Activated naive CD8-positive, alpha-beta T cell treated with anti-CD3 and anti-CD28 coated beads, Interleukin-2, amount 50 U/mL, for 16 hours (primary cell): ENCODE data around the gene VGF.
"Not testable (repeated sequence)": the region's sequence is repeated elsewhere in the genome, so short reads cannot be mapped to it uniquely, and the experiment has no call there.

Experiments used
- DNase-seq: peaks from one replicate; pipeline ENCODE4 v3.0.0-alpha.2; 2020; ENCODE audit warnings: low read depth, low spot score

Gene VGF

DNA sequence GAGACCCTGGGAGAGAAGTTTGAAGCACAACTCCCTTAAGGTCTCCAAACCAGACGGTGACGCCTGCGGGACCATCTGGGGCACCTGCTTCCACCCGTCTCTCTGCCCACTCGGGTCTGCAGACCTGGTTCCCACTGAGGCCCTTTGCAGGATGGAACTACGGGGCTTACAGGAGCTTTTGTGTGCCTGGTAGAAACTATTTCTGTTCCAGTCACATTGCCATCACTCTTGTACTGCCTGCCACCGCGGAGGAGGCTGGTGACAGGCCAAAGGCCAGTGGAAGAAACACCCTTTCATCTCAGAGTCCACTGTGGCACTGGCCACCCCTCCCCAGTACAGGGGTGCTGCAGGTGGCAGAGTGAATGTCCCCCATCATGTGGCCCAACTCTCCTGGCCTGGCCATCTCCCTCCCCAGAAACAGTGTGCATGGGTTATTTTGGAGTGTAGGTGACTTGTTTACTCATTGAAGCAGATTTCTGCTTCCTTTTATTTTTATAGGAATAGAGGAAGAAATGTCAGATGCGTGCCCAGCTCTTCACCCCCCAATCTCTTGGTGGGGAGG is 27.6 kb downstream of the VGF start:
- no peak for DNase-seq

DNA sequence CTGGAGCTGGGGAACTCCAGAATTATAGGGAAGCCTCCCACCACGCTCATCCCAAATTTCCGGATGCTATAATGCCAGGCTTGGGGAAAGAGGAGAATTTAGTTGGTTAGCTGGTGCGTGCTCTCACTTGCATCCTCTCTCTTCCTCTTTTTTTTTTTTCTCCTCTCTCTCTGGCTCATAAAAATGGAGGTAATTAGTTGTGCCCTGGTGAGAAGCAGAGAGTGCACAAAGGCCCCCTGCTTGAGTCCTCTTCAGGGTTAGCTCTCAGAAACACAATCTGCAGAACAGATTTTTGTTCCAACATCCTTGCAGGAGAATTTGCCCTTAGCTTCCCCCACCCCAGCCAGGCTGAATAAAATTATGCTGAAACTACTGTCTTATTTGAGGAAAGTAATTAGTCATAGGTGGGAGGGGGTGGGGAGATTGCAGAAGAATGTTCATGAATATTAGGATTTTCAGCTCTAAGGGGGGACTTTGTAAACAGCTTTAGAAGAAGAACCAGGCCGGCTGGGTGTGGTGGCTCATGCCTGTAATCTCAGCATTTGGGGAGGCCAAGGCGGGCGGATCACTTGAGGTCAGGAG is 30.9 kb downstream of the VGF start:
- DNase-seq: no peak

DNA sequence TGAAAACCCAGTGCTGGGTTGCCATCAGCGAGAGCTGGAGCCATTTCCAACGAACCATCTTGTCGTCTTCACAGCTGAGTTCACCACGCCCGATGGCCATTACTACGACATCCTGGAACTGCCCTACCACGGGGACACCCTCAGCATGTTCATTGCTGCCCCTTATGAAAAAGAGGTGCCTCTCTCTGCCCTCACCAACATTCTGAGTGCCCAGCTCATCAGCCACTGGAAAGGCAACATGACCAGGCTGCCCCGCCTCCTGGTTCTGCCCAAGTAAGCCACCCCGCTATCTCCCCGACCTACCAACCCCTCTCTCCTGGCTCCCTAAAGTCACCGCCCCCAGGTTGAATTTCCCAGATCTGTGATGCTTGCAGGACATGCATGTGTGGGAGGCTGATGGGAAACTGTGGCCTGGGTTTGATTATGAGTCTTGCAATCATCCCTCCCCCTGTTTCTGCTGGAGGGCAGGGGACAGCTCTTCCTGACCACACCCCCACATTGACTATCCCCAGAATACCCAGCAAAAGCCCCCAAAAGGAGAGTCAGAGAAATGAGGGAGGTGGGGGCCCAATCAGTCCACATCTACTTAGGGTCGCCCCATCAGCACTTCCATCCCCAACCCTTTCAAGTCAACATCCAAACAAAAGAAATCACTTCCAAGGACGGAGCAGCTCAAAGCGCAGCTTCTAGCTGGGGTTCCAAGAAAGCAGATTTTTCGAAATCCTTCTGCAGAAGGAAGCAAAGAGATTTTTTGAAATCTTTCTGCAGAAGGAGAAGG is 31.6 kb downstream of the VGF start:
- no peak for DNase-seq

DNA sequence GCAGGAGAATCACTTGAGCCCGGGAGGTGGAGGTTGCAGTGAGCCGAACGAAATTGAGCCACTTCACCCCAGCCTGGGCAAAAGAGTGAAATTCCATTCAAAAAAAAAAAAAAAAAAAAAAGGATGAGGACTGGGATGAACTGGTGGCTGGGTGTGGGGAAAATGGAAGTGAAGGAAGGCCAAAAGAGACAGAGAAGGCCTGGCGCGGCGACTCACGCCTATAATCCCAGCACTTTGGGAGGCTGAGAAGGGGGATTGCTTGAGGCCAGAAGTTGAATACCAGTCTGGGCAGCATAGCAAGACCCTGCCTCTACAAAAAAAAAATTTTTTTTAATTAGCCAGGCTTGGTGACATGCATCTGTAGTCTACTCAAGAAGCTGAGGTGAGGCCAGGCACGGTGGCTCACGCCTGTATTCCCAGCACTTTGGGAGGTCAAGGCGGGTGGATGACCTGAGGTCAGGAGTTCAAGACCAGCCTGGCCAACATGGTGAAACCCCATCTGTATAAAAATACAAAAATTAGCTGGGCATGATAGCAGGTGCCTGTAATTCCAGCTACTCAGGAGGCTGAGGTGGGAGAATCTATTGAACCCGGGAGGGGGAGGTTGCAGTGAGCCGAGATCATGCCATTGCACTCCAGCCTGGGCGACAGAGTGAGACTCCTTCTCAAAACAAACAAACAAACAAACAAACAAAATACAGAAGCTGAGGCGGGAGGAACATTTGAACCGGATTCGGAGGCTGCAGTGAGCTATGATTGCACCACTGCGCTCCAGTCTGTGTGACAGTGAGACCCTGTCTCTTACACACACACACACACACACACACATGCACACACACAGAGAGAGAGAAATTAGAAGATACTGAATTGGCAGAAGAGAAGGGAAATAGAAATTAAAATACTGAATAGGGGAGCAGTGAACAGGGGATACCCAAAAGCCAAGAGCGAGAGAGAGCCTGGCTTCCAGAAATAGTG is 32.5 kb downstream of the VGF start:
- not testable (repeated sequence) for DNase-seq

DNA sequence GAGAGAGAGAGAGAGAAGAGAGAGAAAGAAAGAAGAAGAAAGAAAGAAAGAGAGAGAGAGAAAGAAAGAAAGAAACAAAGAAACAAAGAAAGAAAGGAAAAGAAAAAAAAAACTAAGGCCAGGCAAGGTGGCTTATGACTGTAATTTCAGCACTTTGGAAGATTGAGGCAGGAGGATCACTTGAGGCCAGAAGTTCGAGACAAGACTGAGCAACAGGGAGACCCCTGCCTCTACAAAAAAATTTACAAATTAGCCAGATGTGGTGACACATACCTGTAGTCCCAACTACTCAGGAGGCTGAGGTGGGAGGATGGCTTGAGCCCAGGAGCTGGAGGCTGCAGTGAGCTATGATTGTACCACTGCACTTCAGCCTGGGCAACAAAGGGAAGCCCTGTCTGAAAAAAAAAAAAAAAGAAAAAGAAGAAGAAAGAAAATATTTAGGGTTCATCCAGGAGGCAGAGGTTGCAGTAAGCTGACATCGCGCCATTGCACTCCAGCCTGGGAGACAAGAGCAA is 35.7 kb downstream of the VGF start:
- DNase-seq: no peak

DNA sequence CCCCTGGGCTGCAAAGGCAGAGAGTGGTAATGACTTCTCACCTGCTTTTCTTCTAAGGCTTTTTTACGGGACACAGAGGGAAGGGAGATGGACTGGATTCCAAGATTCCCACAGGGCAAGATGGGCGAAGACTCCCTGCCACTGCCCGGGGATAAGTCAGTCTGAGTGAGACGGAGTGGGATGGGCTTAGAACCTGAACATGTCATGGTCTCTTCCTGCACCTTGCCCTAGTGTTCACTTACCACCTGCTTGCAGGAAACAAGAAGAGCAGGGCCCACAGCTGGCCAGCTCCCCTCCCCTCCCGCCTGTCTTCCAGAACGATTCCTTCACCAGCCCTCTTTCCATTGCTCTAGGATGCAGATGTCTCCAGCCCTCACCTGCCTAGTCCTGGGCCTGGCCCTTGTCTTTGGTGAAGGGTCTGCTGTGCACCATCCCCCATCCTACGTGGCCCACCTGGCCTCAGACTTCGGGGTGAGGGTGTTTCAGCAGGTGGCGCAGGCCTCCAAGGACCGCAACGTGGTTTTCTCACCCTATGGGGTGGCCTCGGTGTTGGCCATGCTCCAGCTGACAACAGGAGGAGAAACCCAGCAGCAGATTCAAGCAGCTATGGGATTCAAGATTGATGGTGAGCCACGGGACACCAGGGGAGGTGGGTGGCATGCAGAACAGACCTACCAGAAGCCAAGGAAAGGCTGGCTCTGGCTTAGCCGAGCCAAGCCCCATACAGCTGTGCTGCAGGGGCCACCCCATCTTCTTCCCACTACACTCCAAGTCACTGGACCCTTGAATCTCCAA is 37.1 kb downstream of the VGF start:
- no peak for DNase-seq

DNA sequence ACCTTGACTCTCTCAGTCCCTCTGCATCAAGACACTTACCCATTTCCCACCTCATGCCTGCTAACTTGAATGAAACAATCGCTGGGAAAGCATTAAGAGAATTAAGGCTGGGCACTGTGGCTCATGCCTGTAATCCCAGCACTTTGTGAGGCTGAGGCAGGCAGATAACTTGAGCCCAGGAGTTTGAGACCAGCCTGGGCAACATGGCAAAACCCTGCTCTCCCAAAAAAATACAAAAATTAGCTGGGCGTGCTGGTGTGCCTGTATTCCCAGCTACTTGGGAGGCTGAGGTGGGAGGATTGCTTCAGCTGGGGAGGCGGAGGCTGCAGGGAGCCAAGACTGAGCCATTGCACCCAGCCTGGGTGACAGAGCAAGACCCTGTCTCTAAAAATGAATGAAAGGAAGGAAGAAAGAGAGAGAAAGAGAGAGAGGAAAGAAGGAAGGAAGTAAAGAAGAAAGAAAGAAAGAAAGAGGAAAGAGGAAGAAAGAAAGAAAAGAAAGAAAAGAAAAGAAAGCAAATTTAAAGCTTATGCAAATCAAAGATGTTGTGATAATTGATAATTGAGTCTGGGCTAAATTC is 37.8 kb downstream of the VGF start:
- DNase-seq: no peak

DNA sequence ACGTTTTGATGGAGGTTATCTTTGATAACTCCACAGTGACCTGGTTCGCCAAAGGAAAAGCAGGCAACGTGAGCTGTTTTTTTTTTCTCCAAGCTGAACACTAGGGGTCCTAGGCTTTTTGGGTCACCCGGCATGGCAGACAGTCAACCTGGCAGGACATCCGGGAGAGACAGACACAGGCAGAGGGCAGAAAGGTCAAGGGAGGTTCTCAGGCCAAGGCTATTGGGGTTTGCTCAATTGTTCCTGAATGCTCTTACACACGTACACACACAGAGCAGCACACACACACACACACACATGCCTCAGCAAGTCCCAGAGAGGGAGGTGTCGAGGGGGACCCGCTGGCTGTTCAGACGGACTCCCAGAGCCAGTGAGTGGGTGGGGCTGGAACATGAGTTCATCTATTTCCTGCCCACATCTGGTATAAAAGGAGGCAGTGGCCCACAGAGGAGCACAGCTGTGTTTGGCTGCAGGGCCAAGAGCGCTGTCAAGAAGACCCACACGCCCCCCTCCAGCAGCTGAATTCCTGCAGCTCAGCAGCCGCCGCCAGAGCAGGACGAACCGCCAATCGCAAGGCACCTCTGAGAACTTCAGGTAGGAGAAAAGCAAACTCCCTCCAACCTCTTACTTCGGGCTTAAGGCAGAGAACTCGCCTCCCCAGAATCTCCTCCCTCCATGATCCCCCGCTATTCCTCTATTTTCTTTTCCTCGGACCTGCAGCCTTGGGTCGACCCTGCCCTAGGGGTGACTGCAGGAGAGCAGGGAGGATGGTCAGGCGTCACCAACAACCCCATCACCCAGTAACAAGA is 38.5 kb downstream of the VGF start, which contains the start of gene SERPINE1:
Gene SERPINE1, plus strand, starts transcription at position 454 of the 809 bp plus-strand sequence. CDS start 1,290 bp downstream, outside the sequence.
- no peak for DNase-seq

DNA sequence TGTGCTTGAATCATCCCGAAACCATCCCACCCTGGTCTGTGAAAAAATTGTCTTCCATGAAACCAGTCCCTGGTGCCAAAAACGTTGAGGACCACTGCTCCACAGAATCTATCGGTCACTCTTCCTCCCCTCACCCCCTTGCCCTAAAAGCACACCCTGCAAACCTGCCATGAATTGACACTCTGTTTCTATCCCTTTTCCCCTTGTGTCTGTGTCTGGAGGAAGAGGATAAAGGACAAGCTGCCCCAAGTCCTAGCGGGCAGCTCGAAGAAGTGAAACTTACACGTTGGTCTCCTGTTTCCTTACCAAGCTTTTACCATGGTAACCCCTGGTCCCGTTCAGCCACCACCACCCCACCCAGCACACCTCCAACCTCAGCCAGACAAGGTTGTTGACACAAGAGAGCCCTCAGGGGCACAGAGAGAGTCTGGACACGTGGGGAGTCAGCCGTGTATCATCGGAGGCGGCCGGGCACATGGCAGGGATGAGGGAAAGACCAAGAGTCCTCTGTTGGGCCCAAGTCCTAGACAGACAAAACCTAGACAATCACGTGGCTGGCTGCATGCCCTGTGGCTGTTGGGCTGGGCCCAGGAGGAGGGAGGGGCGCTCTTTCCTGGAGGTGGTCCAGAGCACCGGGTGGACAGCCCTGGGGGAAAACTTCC is 39.2 kb downstream of the VGF start:
- no peak for DNase-seq

DNA sequence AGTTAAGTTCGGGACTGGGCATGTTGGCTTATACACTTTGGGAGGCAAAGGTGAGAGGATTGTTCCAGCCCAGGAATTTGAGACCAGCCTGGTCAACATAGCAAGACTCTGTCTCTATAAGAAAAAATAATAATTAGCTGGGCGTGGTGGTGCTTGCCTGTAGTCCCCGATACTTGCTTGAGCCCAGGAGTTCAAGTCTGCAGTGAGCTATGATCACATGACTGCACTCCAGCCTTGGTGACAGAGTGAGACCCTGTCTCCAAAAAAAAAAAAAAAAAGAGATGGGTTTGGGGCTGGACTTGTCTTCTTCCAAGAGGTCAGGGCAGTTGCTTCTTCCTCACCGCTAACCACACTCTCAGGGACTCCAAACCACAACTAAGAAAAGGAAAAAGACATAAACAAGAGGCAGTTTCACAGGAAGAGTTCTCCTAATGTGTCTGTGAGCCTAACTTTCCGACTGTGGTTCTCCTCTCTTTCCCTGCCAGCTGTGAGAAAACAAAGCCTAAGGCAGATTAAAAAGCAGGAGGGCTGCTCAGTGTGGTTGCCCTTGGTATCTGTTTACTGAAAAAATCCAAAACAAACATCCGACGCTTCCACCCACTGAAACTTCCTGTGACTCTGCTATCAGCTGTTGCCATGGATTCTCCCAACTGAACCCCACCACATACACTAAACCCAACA is 40.9 kb downstream of the VGF start:
- DNase-seq: no peak

DNA sequence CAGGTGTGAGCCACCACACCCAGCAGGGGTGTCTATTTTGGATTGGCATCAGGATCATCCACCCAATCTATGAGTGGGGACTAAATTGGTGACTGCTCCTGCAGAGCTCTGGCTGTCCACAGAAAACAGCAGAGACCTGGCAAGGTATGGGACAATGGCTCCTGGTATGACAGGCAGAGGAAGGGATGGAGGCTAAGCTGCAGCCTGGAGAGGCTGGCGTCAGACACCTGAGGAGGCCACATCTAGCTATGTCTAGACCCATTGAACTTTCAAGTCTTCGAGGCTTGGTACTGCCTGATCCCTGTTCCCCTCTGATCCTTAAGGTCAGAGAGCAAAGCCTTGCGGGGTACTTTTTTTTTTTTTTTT is 41.7 kb downstream of the VGF start:
- DNase-seq: no peak

DNA sequence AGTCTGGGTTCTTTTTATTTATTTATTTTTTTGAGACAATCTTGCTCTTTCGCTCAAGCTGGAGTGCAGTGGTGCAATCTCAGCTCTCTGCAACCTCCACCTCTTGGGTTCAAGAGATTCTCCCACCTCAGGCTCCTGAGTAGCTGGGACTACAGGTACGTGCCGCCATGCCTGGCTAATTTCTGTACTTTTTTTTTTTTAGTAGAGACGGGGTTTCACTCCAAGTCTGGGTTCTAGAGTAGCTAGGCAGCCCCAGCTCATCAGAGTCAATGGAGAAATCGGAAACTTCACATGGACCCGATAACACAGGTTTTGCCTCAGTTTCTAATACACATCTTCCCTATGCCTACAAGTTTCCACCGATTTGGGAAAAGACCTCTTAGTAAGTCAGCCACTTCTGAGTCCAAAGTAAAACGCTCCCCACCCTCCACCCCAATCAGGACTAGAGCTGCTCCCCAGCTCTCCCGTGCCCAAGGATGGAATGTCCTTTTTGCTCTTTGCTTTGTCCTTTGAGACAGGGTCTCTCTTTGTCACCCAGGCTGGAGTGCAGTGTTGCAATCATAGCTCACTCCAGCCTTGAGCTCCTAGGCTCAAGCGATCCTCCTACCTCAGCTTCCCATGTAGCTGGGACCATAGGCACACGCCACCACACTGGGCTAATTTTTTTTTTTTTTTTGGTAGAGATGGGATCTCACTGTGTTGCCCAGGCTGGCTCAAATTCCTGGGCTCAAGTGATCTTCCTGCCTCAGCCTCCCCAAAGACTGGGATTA is 42.3 kb downstream of the VGF start:
- no peak for DNase-seq

DNA sequence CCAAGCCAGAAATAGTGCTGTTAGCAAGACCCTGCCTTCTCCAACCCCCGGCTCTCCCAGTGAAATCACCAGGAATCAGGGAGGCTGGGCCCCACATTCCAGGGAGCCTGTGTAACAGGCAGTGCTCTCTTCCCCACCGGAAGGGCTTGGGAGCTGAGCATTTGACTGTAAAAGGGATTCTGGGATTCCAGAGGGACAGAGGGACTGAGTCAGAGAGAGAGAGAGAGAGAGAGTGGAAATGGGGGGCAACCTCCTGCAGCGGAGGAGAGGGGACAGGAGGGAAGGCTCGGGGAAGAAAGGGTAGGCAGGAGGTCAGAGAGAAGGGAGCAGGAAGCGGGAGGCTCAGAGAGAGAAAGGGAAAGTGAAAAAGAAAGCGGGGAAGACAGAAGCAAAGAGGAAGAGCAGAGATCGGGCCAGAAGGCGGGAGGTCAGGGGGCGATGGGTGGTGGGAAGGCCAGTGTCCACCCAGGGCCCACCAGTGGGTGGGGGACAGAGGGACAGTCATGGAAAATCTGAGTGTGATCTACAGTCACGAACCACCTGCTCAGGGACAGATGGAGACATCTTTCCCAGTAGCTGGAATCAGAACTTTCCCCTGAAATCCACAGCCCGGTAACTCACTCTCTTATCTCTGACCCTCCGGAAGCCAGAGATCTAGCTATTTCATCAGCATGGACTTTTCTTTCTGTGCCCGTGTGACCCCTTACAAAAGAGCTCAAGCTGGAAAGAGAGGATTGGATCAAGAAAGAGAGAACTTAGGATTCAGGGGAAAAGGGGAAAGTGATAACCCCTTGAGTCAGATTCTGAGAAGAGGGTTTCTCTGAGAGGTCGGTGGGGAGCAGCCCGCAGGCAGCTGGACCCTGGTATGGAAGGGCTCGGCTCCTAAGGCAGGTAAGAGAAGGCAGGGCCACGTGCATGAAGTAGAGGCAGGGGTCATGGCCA is 43.1 kb downstream of the VGF start:
- DNase-seq: no peak

DNA sequence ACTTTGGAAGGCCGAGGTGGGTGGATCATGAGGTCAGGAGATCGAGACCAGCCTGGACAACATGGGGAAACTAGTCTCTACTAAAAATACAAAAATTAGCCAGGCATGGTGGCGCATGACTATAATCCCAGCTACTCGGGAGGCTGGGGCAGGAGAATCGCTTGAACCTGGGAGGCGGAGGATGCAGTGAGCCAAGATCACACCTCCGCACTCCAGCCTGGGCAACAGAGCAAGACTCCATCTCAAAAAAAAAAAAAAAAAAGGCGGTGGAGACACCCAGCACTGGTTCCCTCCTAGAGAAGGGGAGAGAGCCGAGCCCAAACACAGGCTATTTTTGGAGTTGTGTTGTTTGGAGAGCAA is 43.8 kb downstream of the VGF start:
- DNase-seq: not testable (repeated sequence)

DNA sequence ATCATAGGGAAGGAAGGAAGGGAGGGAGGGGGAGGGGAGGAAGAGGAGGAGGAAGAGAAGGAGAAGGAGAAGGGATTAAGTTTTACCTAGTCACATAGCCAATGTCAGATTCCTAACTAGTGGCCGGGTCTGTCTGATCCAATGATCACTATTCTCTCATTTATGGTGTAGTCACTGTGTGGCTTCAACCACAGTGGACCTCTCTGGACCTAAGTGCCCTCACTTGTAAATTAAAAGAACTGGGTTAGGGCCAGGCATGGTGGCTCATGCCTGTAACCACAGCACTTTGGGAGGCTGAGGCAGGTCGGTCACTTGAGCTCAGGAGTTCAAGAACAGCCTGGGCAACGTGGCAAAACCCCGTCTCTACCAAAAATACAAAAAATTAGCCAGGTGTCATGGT is 45.1 kb downstream of the VGF start:
- no peak for DNase-seq

DNA sequence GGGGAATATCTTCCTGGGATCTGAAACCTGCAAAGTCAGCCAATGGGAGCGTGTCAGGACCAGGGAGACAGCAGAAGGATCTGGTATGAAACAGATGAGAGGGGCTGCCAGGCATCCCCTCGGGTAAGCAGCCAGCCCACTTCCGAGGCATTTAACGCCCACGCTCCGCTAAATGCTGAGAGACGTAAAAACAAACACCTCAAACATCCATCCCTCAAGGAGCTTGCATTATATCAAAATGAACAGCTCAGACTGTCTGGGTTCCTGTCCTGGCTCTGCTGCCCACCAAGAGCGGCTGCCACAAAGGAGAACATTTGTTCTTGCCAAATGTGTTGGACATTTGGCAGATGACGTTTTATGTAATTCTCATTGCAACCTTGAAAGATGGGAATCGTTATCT is 45.5 kb downstream of the VGF start:
- DNase-seq: no peak

DNA sequence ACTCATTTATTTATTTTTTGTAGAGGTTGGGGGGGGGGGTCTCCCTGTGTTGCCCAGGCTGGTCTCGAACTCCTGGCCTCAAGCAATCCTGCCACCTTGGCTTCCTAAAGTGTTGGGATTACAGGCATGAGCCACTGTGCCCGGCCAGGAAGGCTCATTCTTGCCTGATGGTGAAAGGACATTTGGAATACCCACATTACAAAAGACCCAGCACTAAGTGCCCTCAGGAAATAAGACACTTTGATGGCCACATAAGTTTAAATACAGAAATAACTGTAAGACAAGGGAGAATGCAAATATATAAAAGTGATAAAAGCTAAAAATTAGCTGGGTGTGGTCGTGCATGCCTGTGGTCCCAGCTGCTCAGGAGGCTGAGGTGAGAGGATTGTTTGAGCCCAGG is 46.5 kb downstream of the VGF start:
- no peak for DNase-seq
